HG03520 (cell line): ENCODE data around the gene CFB.
"Not testable (repeated sequence)": the region's sequence is repeated elsewhere in the genome, so short reads cannot be mapped to it uniquely, and the experiment has no call there.

ENCODE experiments used
- ATAC-seq: cut with Tn5 transposase; IDR thresholded peaks from one replicate; pipeline ENCODE4 v1.9.1; 2021; ENCODE audit warnings: mild to moderate bottlenecking, moderate library complexity; ENCODE audit not compliant: unreplicated experiment

CFB gene

DNA sequence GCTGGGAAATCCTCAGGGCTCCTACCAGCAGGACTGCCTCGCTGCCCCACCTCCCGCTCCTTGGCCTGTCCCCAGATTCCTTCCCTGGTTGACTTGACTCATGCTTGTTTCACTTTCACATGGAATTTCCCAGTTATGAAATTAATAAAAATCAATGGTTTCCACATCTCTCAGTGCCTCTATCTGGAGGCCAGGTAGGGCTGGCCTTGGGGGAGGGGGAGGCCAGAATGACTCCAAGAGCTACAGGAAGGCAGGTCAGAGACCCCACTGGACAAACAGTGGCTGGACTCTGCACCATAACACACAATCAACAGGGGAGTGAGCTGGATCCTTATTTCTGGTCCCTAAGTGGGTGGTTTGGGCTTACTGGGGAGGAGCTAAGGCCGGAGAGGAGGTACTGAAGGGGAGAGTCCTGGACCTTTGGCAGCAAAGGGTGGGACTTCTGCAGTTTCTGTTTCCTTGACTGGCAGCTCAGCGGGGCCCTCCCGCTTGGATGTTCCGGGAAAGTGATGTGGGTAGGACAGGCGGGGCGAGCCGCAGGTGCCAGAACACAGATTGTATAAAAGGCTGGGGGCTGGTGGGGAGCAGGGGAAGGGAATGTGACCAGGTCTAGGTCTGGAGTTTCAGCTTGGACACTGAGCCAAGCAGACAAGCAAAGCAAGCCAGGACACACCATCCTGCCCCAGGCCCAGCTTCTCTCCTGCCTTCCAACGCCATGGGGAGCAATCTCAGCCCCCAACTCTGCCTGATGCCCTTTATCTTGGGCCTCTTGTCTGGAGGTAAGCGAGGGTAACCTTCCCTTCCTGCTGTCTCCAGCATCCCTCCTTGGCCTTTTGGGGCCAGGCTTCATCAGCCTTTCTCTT is at the start of gene CFB:
Gene CFB, plus strand, starts transcription at position 589 of the 863 bp plus-strand sequence. Its CDS starts 127 bp downstream, at position 716.
- ATAC-seq: no peak

DNA sequence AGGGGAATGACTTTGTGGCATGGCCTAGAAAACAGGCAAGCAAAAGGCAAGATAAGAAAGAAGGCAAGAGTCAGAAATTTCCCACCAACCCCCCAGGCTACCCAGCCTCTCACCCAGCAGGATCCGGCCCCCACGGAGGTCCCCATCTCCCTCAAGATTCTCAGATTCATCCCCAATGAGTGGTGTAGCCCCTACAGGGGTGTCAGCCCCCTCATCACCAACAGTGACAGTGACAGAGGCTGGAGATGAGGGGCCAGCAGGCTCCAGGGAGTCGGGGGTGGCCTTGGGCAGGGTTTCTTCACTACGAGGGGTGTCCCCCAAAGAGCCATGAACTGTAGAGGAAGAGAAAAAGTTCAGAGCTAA is 49.4 kb upstream of the CFB start:
- ATAC-seq: no peak

DNA sequence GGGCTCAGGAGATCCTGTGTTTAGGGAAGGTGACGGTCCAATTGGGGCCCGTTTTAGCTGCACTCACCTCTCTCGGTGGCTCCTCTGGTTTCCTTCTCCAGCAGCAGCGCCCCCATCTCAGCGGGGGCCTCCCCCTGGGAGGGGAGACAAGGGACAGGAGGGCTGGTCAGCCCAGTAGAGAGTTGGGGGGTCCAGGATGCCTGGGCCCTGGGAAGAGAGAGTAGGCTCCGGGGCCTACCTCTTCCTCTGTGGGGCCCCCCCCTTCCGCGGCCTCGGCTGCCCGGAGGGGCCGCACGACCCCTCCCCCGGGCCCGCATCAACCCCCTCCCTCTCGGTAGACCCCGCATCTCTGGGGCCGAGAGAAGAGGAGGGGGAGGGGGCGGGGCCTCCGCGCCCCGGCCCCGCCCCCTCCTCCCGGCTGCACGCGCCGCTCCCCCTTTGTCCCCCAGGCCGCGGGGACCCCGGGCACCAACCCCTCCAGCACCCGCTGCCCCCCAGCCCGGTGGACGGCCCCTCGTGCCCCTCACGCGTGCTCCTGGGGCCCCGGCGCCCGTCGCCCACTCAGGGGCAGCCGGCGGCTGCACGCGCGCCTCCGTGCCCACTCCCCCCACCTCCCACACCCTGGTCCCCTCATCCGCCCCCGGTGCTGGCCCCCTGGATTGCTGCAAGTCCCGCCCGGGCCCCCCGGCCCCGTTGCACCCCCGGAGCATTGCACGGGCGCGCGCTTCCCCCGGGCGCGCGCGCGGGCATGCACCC is 48.9 kb upstream of the CFB start:
- no peak for ATAC-seq

DNA sequence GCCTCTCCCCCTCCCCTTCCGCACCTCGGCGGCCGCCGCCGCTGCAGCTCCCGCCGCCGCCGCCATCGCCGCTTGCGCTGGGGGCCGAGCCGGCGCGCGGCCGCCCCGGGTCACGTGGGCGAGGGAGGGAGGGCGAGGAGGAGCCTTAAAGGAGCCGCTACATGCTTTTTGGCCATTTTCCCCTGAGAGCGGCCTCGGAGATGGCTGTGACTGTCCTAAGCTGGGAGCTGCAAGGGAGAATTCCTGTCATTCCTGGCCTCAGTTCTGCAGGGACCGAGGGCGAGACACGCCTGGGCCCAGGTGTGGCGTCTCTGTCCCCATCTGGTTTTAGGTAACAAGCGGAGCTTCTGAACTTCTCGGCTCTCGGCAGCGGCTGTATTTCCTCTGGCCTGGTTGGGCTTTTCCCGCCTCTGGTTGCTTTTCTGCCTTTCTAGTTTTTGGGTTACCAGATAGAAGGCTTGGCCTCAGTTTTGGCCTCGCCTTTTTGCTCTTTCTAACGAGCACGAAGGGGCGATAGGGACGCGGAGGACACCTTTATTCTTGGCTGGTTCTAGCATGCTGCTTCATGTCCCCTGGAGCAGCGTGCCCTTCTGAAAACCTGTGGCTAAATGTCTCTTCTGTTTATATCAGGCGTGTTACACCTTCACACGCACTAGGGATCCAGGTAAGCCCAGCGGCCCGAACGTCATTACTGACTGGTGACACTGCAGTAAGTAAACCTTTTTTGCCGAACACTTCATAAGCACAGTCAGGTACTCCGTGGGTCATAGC is 48.1 kb upstream of the CFB start, which contains the start of gene EHMT2:
Gene EHMT2, minus strand, starts transcription at position 87 of the 771 bp plus-strand sequence. Its CDS starts 21 bp downstream, at position 66.
- ATAC-seq: peak; percentile 42

DNA sequence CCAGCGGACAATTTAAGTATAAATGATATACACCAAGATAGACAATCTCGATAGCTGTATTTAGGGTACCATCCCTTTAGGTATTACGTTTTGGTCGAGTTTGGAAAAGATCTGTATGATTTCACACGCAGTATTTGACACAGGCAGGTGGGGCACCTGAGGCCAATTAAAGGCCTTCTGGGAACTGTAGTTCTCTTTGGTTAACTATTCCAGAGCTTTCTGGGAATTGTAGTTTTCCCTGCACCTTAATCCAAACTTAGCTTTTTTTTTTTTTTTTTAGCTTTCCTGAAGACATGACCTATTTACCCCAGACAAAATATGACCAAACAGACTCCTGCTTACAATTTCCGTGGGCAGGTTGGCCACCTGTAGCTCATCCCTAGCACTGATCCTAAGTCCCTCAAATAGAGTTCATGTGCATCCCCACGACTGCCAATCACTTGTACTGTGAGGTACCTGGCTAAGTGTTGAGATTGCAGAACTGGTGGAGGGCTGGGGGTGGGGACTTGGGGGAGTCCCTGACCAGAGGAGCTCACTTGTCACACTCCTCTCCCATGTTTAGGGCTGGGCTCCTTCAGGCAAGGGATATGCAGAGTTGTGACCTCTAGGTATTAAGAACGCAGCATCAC is 47.4 kb upstream of the CFB start:
- no peak for ATAC-seq

DNA sequence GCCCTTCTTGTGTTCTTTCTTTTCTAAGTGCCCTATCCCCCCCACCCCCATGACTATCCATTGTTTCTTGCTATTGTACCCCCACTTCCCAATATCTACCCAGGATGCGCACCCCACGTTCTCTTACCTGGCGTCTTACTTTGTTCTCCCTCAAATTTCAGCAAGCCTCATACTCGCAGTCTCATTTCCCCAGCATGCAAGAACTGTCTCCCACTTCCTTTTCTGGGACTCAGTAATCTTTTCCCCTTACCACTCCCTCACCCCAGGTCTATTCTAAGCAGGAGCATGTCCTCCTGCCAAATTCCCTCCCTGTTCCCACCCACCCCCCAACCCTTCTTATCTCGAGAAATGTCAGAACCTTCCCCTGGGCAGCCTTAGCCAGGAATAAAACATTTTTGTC is 46.7 kb upstream of the CFB start:
- no peak for ATAC-seq

DNA sequence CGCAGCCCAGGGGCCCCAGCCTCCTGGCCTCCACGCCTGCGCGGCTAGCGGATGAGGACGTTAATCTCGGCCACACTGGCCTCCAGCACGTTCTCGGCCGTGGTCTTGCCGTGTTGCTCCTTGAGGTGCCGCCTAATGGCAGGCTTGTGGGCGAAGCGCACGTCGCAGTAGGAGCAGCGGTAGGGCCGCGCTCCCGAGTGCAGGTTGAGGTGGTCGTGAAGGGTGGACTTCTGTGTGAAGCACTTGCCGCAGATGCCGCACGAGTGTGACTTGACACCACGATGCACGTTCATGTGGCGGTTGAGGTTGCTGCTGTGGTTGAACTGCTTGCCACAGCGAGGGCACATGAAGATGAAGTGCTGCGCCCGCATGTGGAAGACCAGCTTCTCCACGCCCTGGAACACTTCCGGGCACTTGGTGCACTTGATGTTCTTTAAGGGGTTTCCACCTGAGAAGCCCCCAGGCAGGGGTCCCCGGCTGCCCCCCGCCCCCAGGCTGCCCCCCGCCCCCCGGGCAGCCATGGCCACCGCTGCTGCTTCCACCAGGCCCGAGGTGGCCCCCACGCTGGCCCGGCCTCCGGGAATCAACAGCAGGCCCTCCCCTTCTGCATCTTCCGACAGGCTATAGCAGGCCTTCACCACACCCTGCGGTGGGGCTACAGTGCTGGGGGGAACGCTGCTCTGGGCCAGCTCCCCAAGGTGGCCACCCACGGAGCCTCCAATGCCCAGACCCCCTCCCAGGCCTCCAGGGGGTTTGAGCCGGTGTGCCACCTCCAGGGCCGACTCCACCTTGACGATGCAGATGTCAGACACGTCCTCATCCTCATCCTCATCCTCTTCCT is 45.8 kb upstream of the CFB start:
- no peak for ATAC-seq

DNA sequence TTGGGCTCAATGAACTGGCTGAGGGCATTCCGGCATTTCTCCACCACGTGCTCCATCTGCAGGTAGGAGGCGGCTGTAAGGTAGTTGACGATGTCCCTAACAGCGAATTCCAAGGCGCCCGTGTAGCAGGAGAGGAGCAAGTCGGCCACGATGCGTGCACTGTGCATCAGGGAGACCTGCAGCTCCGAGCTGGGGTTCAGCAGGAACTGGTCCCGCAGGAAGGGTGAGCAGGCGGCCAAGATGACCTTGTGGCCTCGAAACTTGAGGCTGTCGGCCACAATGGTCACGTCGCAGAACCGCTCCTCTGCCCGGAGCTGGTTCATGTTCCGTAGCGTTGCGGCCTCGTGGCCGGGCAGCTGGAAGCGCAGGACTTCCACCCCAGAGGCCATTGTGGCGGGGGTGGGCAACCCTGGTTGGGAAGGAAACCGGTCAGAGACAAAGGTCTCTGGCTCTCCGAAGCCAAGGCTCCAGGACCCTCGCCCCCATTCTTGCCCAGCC is 44.9 kb upstream of the CFB start:
- no peak for ATAC-seq

DNA sequence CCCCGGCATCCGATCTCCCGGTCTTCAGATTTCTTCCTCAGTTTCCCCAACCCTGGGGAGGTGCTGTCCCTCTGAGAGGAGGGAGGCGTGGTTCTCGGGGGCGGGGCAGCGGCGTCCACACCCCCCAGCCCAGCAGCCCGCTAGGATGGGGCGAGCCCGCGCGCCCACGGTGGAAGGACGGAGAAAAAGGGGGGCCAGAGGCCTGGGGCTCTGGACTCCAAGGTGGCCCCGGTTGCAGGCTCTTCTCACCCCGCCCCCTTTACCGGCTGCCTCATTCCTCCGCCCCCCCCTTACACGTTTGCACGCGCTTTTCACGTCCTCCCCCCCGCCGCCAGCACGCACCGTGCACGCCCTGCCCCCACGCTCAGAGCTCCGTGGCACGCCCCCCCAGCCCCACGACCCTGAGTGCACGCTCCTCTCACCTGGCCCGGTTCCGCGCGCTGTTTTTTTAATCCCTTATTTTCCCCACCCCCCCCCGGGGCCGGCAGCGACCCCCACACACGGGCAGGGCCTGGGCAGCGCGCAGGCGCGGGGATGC is 44.4 kb upstream of the CFB start:
- no peak for ATAC-seq

DNA sequence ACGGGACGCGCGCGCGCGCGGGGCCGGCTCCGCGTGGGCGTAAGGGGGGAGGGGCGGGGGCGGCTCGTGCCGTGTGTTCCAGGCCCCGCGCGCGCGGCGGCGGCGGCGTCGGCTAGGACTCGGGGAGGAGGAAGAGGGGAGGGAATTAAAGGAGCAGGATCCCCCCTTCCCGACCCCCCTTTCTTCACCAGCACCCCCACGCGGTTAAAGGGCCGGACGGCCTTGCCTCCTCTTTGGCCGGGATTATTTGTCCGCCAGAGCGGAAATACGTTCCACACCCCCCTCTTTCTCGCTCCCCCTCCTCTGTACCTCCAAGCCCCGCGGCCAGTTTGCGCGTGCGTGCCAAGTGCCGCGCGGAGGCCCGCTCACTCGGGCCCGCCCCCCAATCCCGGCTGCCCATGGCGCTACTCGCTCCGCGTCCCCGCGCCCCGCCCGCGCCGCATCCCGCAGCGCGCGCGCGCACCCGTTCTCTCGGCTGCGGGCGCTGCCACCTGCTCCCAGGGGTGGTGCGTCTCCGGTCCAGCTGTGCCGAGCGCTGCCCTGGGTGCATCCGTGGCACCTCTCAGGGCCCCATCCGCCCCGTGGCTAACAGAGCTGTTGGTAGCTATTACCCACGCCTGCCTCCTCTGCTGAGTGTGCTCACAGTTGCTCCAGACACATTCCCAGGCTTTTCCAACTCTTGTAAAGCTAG is 43.8 kb upstream of the CFB start, which contains the start of gene ZBTB12:
Gene ZBTB12, minus strand, starts transcription at position 134 of the 691 bp plus-strand sequence. CDS start 781 bp downstream, outside the sequence.
- ATAC-seq: no peak

DNA sequence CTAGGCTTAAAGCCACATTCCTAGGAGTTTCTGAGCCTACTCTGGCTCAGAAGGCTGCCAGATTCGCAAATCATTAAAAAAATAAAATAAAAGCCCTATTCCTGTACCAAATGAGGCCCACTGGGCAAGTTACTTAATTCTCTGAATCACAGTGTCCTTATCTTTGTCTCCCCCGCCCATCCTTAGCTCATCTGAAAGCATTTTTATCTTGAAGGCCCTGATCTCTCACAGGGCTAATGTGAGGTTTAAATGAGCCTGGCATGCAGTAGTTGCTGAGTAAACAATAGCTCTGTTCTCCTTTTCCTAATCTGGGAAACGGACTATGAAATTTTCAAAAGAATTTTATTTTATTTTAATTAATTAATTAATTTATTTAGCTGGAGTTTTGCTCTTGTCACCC is 41.9 kb upstream of the CFB start:
- ATAC-seq: no peak

DNA sequence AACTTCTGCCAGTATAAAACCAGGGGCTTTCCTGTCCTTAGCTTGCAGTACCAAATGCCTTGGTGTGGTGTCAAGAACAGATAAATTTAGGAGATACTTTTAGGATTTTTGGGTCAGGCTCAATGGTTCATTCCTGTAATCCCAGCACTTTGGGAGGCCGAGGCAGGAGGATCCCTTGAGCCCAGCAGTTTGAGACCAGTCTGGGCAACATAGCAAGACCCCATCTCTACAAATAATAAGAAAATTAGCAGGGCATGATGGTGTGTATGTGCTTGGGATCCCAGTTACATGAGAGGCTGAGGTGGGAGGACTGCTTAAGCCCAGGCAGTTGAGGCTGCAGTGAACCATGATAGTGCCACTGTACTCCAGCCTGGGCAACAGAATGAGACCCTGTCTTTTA is 40.9 kb upstream of the CFB start:
- no peak for ATAC-seq

DNA sequence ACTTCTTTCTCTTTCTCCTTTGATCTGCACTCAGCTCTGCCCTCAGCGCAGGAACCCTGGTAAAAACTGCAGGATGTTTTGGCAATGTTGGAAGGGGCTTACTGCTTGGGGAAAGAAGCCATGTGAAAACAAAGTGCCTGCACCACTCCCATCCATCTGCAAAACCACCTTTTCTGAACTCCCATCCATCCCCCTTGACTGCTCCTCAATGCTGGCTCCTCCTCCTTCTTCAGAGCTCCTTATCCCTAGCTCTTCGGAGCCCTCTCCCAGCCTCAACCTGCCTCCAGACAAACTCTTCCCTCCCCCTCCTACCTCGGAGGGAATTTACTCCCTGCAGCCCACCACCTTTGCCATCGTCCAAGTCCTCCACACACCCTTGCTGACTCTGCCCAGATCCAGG is 39.8 kb upstream of the CFB start:
- no peak for ATAC-seq

DNA sequence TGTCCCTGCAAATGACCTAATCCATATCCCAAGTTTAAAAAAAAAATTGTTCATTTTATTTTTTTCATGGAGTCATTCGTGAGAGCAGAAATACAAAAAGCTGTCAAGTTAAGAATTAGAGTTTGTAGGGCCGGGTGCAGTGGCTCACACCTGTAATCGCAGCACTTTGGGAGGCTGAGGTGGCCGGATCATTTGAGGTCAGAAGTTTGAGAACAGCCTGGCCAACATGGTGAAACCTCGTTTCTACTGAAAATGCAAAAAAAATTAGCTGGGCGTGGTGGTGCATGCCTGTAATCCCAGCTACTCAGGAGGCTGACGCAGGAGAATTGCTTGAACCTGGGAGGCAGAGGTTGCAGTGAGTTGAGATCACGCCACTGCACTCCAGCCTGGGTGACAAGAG is 39.2 kb upstream of the CFB start:
- not testable (repeated sequence) for ATAC-seq

DNA sequence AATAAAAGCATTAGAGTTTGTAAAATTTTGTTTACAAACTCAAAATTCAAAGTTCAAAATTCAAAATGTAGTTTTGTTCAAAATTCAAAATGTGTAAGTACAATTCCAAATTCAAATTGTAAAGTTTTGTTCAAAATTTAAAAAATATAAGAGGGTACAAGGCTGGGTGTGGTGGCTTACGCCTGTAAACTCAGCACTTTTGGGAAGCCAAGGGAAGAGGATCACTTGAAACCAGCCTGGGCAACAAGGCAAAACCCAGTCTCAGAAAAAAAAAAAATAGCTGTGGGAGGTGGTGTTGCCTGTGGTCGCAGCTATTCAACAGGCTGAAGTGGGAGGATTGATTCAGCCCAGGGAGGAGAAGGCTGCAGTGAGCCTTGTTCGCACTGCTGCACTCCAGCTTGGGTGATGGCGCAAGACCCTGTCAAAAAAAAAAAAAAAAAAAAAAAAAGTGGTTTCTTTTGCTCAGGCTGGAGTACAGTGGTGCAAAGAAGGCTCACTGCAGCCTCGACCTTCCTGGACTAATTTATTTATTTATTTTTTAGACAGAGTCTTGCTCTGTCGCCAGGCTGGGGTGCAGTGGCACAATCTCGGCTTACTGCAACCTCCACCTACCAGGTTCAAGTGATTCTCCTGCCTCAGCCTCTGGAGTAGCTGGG is 38.6 kb upstream of the CFB start:
- no peak for ATAC-seq

DNA sequence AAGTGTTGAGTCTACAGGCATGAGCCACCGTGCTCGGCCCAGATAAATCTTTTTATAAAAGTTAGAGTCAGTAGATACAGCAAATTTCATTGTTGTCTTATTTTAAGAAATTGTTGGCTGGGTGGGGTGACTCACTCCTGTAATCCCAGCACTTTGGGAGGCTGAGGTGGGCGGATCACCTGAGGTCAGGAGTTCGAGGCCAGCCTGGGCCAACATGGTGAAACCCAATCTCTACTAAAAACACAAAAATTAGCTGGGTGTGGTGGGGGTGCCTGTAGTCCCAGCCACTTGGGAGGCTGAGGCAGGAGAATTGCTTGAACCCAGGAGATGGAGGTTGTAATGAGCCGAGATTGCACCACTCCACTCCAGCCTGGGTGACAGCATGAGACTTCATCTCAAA is 37.6 kb upstream of the CFB start:
- ATAC-seq: not testable (repeated sequence)

DNA sequence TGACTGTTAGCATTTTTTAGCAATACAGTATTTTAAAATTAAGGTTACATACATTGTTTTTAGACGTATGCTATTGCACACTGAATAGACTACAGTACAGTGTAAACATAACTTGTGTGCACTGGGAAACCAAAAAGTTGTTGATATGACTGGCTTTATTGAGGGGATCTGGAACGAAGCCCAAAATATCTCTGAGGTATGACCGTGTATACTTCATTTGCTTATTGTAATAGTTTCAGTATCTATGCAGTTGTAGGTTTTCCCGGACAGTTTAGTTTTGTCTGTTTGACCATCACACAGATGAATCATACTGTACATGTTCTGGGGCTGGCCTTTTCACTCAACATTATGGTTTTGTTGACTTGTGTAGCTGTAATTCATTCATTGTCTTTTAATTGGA is 37.1 kb upstream of the CFB start:
- ATAC-seq: peak; percentile 85

DNA sequence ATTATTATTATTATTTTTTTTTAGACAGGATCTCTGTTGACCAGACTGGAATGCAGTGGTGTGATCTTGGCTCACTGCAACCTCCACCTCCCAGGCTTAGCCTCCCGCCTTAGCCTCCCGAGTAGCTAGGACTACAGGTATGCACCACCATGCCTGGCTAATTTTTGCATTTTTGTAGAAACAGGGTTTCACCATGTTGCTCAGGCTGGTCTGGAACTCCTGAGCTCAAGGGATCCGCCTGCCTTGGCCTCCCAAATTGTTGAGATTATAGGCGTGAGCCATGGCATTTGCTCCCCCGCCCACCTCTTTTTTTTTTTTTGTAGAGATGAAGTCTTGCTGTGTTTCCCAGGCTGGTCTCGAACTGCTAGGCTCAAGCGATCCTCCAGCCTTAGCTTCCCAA is 36.6 kb upstream of the CFB start:
- ATAC-seq: not testable (repeated sequence)
